H1 (cell line): ENCODE measurements around the gene SPEM3. TPM values are rescaled to one million over a fixed set of nuclear protein-coding genes. Genes with fewer than 3 reads are reported as not detected.

Experiments
- CBX5 ChIP-seq: fragments of 300-800, 300-1000 bp; sonication (generic); IDR thresholded peaks from 2 replicates; pipeline ENCODE4 v1.7.1; 2016; ENCODE audit warnings: antibody characterized with exemption, low read length, low read depth
- CBX8 ChIP-seq: fragments of 300-800, 300-1000 bp; sonication (generic); IDR thresholded peaks from 2 replicates; pipeline ENCODE4 v1.7.1; 2016; ENCODE audit warnings: low read depth, low read length, borderline replicate concordance
- EP300 ChIP-seq, 2 experiments: IDR thresholded peaks; 1 replicate in 1 of 2; 2 replicates in 1 of 2; pipeline ENCODE4 v1.6.1; 2011 to 2012; ENCODE audit warnings: low read depth in 2 of 2, low read length in 2 of 2, mild to moderate bottlenecking in 2 of 2, borderline replicate concordance in 1 of 2, inconsistent platforms in 1 of 2, moderate library complexity in 1 of 2
- GABPA ChIP-seq: IDR thresholded peaks from 2 replicates; pipeline ENCODE4 v1.6.1; 2011; ENCODE audit warnings: mild to moderate bottlenecking, low read length, moderate library complexity, borderline replicate concordance; ENCODE audit not compliant: insufficient read depth
- JUN ChIP-seq: IDR thresholded peaks from 2 replicates; pipeline ENCODE4 v1.6.1; 2011; ENCODE audit warnings: low read depth, mild to moderate bottlenecking, improper control_type of control experiment, low read length
- JUND ChIP-seq: IDR thresholded peaks from 2 replicates; pipeline ENCODE4 v1.6.1; 2011; ENCODE audit warnings: mild to moderate bottlenecking, improper control_type of control experiment, low read length
- KDM4A ChIP-seq: IDR thresholded peaks from one replicate; pipeline ENCODE4 v1.7.1; 2012; ENCODE audit warnings: low read depth, mild to moderate bottlenecking, moderate library complexity, low read length, inconsistent platforms; ENCODE audit not compliant: severe bottlenecking
- MAFK ChIP-seq: IDR thresholded peaks from 2 replicates; pipeline ENCODE4 v1.6.1; 2012; ENCODE audit warnings: low read depth, mild to moderate bottlenecking, improper control_type of control experiment, low read length
- POLR2A ChIP-seq, 2 experiments: IDR thresholded peaks; 1 replicate in 1 of 2; 2 replicates in 1 of 2; pipeline ENCODE4 v1.6.1; 2011; ENCODE audit warnings: low read depth in 2 of 2, low read length in 2 of 2, mild to moderate bottlenecking in 2 of 2; ENCODE audit errors: control extremely low read depth in 1 of 2
- POLR2AphosphoS5 ChIP-seq: IDR thresholded peaks from 2 replicates; pipeline ENCODE4 v1.6.1; 2011; ENCODE audit warnings: low read depth, low read length
- RAD21 ChIP-seq, 2 experiments: IDR thresholded peaks in 1 of 2; conservative IDR thresholded peaks in 1 of 2; 2 replicates each; pipeline ENCODE4 v1.6.1; 2011; ENCODE audit warnings: low read depth in 2 of 2, low read length in 2 of 2, improper control_type of control experiment in 1 of 2, inconsistent platforms in 1 of 2, mild to moderate bottlenecking in 1 of 2, moderate library complexity in 1 of 2
- RNF2 ChIP-seq: fragments of 200-900, 300-1000 bp; sonication (generic); IDR thresholded peaks from 2 replicates; pipeline ENCODE4 v1.7.1; 2016; ENCODE audit warnings: borderline replicate concordance, low read depth, mild to moderate bottlenecking, antibody characterized with exemption, low read length; ENCODE audit not compliant: poor library complexity, severe bottlenecking; ENCODE audit errors: missing control alignments
- SAP30 ChIP-seq: fragments of 300-600 bp; sonication (generic); IDR thresholded peaks from 2 replicates; pipeline ENCODE4 v1.7.1; 2012; ENCODE audit warnings: low read length, moderate library complexity, mild to moderate bottlenecking, inconsistent platforms; ENCODE audit not compliant: insufficient read depth, insufficient replicate concordance
- SRF ChIP-seq: IDR thresholded peaks from 2 replicates; pipeline ENCODE4 v1.6.1; 2011; ENCODE audit warnings: mild to moderate bottlenecking, low read depth, low read length, moderate library complexity
- TAF1 ChIP-seq: IDR thresholded peaks from 2 replicates; pipeline ENCODE4 v1.6.1; 2011; ENCODE audit warnings: mild to moderate bottlenecking, low read depth, low read length
- TAF7 ChIP-seq: optimal IDR thresholded peaks from 2 replicates; pipeline ENCODE3; 2011; ENCODE audit warnings: low read depth, mild to moderate bottlenecking, inconsistent platforms, low read length, moderate library complexity, borderline replicate concordance
- polyA plus RNA-seq, 7 experiments: library from polyadenylated mRNA; depleted of rRNA in 3 of 7; stranded (reverse) in 5 of 7; unstranded in 2 of 7; fragments of >200 nt in 5 of 7; fragments of 200-250 nt in 2 of 7; gene quantifications; 1 replicate in 5 of 7; 2 replicates in 1 of 7; 4 replicates in 1 of 7; pipeline versions ENCODE4 v1.2.1 to v1.2.3, GENCODE V29; 2011 to 2013; ENCODE audit warnings: missing spikeins in 2 of 7, mixed read lengths in 2 of 7
- total RNA-seq: library from RNA; stranded (reverse); fragmentation: NEBNext Ultra II Directional; extraction: Animal tissue kit (Norgen Biotek cat#: 25700); gene quantifications from 2 replicates; pipeline ENCODE4 v1.2.1, GENCODE V29; 2021
- TF ChIP-seq, protein P1 (sequence below), 3 experiments: IDR thresholded peaks; 1 replicate in 2 of 3; 2 replicates in 1 of 3; pipeline versions ENCODE4 v1.5.1 to v1.6.1; 2011; ENCODE audit warnings: low read length in 3 of 3, mild to moderate bottlenecking in 3 of 3, inconsistent platforms in 2 of 3, low read depth in 1 of 3, moderate library complexity in 1 of 3; ENCODE audit not compliant: insufficient read depth in 1 of 3; ENCODE audit errors: control extremely low read depth in 1 of 3
- TF ChIP-seq, protein P2 (sequence below): IDR thresholded peaks from 2 replicates; pipeline ENCODE4 v1.6.1; 2011; ENCODE audit warnings: low read length, improper control_type of control experiment

Gene SPEM3
- total and polyA plus RNA-seq, 2 of the 8 experiments (the other 6 are each of a cell fraction or from before 2014, with no cell fraction given), result 0.02 TPM; not detected in 1

DNA sequence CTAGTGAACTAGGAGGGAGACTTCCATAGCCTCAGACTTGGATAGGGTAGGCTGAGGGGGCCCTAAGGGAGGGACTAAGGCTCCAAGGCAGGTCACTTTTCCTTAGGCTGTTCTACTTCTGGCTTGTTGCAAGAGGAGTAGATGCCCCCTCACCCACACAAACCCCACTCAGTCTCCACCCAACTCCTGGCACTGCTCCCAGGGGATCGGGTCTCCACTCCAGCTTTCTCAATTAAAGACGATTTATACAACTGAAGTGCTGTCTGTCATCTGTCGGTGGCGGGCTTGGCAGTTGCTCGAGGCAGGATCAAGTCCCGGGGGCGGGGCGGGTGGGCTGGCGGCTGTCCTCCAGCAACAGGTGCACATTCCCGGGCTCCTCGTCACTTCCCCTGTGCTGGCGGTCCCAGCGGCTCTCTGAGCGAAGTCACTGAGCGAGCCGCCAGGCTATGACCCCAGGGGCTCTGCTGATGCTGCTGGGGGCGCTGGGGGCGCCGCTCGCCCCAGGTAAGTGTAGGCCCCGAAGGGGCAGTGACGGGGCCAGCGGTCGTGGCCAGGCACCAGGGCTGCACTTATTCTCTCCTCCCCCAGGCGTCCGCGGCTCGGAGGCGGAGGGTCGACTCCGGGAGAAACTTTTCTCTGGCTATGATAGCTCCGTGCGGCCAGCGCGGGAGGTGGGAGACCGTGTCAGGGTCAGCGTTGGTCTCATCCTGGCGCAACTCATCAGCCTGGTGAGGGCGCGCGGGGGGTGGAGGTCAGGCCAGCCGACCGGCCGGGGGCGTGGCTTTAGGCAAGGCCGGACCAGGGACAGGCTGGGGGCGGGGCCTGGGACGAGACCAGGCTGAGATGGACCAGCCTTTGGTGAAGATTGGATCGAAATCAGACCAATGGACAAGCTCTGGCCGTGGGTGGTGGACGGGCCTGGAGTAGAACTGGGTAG is 16.3 kb downstream of the SPEM3 start, which contains the start of gene CHRNB1 (continued):
- TF ChIP-seq, protein P1, sequence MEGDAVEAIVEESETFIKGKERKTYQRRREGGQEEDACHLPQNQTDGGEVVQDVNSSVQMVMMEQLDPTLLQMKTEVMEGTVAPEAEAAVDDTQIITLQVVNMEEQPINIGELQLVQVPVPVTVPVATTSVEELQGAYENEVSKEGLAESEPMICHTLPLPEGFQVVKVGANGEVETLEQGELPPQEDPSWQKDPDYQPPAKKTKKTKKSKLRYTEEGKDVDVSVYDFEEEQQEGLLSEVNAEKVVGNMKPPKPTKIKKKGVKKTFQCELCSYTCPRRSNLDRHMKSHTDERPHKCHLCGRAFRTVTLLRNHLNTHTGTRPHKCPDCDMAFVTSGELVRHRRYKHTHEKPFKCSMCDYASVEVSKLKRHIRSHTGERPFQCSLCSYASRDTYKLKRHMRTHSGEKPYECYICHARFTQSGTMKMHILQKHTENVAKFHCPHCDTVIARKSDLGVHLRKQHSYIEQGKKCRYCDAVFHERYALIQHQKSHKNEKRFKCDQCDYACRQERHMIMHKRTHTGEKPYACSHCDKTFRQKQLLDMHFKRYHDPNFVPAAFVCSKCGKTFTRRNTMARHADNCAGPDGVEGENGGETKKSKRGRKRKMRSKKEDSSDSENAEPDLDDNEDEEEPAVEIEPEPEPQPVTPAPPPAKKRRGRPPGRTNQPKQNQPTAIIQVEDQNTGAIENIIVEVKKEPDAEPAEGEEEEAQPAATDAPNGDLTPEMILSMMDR (IDR thresholded peaks at IDR 0.05; ENCODE audit: control extremely low read depth in 1 of 3, insufficient read depth in 1 of 3, low read depth in 1 of 3, low read length in 3 of 3), result no peak
- TF ChIP-seq TAF7 (peak; percentile 43), CBX8 (no peak), EP300 (IDR thresholded peaks at IDR 0.05; ENCODE audit: borderline replicate concordance in 1 of 2, low read depth in 2 of 2, low read length in 2 of 2) (no peak), KDM4A (peak; percentile 84), GABPA (no peak), SAP30 (no peak), JUN (no peak), JUND (0 out of 2 replicates have a peak, but pooled peaks have one; percentile 15), TAF1 (no peak), POLR2A (IDR thresholded peaks at IDR 0.05; ENCODE audit: control extremely low read depth in 1 of 2, low read depth in 2 of 2, low read length in 2 of 2) (no peak), POLR2AphosphoS5 (no peak), CBX5 (no peak), RAD21 (IDR thresholded peaks at IDR 0.05 in 1 of 2, conservative IDR thresholded peaks at IDR 0.05 in 1 of 2; ENCODE audit: low read depth in 2 of 2, low read length in 2 of 2) (no peak), SRF (no peak), MAFK (no peak), RNF2 (no peak)
- TF ChIP-seq, protein P2, sequence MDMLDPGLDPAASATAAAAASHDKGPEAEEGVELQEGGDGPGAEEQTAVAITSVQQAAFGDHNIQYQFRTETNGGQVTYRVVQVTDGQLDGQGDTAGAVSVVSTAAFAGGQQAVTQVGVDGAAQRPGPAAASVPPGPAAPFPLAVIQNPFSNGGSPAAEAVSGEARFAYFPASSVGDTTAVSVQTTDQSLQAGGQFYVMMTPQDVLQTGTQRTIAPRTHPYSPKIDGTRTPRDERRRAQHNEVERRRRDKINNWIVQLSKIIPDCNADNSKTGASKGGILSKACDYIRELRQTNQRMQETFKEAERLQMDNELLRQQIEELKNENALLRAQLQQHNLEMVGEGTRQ, result no peak
